Measurements from ENCODE around the gene CCT8L2.
"Not testable (repeated sequence)": the region's sequence is repeated elsewhere in the genome, so short reads cannot be mapped to it uniquely, and the experiment has no call there.

- not testable (repeated sequence) for TF ChIP-seq CTCF (conservative IDR thresholded peaks at IDR 0.05; ENCODE audit: low read depth, low read length); EZH2 (IDR thresholded peaks at IDR 0.05; ENCODE audit: borderline replicate concordance, low read depth, low read length, poor library complexity, severe bottlenecking)
These were observed 2.6 kb upstream of the CCT8L2 start for GRCh38 chr22:16595251-16595650.

Measured in A673 (cell line).